Trophoblast cell (in vitro differentiated cells and primary cell): ENCODE measurements around the gene RTP5.
A peak's percentile ranks its signal among the peaks of the same experiment; 100 is the strongest.

Experiments
- DNase-seq, 2 donors: peaks; one replicate each; pipeline ENCODE4 v3.0.0-alpha.2; 2016
- H2AFZ ChIP-seq: 2 replicates; pipeline ENCODE4 v1.6.1; 2013; ENCODE audit warnings: low read length, moderate library complexity, mild to moderate bottlenecking; ENCODE audit not compliant: insufficient read depth, poor library complexity
- H2AK5ac ChIP-seq: 2 replicates; pipeline ENCODE4 v1.6.1; 2013; ENCODE audit warnings: mild to moderate bottlenecking, low read length
- H2BK120ac ChIP-seq: 2 replicates; pipeline ENCODE4 v1.6.1; 2013; ENCODE audit warnings: low read length, mild to moderate bottlenecking, moderate library complexity; ENCODE audit not compliant: insufficient read depth, poor library complexity
- H2BK12ac ChIP-seq: 2 replicates; pipeline ENCODE4 v1.6.1; 2013; ENCODE audit warnings: mild to moderate bottlenecking, low read length, moderate library complexity
- H2BK5ac ChIP-seq: 2 replicates; pipeline ENCODE4 v1.6.1; 2013; ENCODE audit warnings: low read length, low read depth, moderate library complexity, mild to moderate bottlenecking; ENCODE audit not compliant: poor library complexity
- H3K14ac ChIP-seq: 2 replicates; pipeline ENCODE4 v1.6.1; 2013; ENCODE audit warnings: mild to moderate bottlenecking, low read length
- H3K18ac ChIP-seq: 2 replicates; pipeline ENCODE4 v1.6.1; 2013; ENCODE audit warnings: mild to moderate bottlenecking, low read length
- H3K23ac ChIP-seq: 2 replicates; pipeline ENCODE4 v1.6.1; 2013; ENCODE audit warnings: low read length
- H3K27ac ChIP-seq: 2 replicates; pipeline ENCODE4 v1.5.1; 2013; ENCODE audit warnings: low read depth, mild to moderate bottlenecking, inconsistent platforms, low read length, moderate library complexity
- H3K27me3 ChIP-seq: 2 replicates; pipeline ENCODE4 v1.6.1; 2013; ENCODE audit warnings: inconsistent platforms, mild to moderate bottlenecking, low read length, moderate library complexity; ENCODE audit not compliant: insufficient read depth
- H3K36me3 ChIP-seq, 2 experiments: 1 replicate in 1 of 2; 2 replicates in 1 of 2; pipeline ENCODE4 v1.6.1; 2013; ENCODE audit warnings: low read length in 2 of 2, mild to moderate bottlenecking in 2 of 2, moderate library complexity in 1 of 2; ENCODE audit not compliant: insufficient read depth in 2 of 2, control insufficient read depth in 1 of 2
- H3K4ac ChIP-seq: 2 replicates; pipeline ENCODE4 v1.6.1; 2013; ENCODE audit warnings: low read depth, mild to moderate bottlenecking, low read length, moderate library complexity
- H3K4me1 ChIP-seq, 2 experiments: 1 replicate in 1 of 2; 2 replicates in 1 of 2; pipeline ENCODE4 v1.6.1; 2013; ENCODE audit warnings: low read length in 2 of 2, mild to moderate bottlenecking in 2 of 2, moderate library complexity in 1 of 2; ENCODE audit not compliant: insufficient read depth in 2 of 2, control insufficient read depth in 1 of 2
- H3K4me2 ChIP-seq: 2 replicates; pipeline ENCODE4 v1.6.1; 2013; ENCODE audit warnings: inconsistent platforms, mild to moderate bottlenecking, low read length, moderate library complexity
- H3K4me3 ChIP-seq: 2 replicates; pipeline ENCODE4 v1.5.1; 2013; ENCODE audit warnings: mild to moderate bottlenecking, low read depth, low read length, inconsistent platforms
- H3K79me1 ChIP-seq: one replicate; pipeline ENCODE4 v1.6.1; 2013; ENCODE audit warnings: low read length
- H3K79me2 ChIP-seq: 2 replicates; pipeline ENCODE4 v1.6.1; 2013; ENCODE audit warnings: low read length, mild to moderate bottlenecking; ENCODE audit not compliant: control insufficient read depth, insufficient read depth, poor library complexity
- H3K9ac ChIP-seq: 2 replicates; pipeline ENCODE4 v1.6.1; 2013; ENCODE audit warnings: mild to moderate bottlenecking, low read length
- H3K9me3 ChIP-seq: 2 replicates; pipeline ENCODE4 v1.6.1; 2013; ENCODE audit warnings: low read depth, mild to moderate bottlenecking, control low read depth, inconsistent platforms, low read length; ENCODE audit not compliant: insufficient read depth
- H4K12ac ChIP-seq: 2 replicates; pipeline ENCODE4 v1.6.1; 2013; ENCODE audit warnings: low read depth, mild to moderate bottlenecking, low read length, moderate library complexity
- H4K8ac ChIP-seq: 2 replicates; pipeline ENCODE4 v1.6.1; 2013; ENCODE audit warnings: low read depth, mild to moderate bottlenecking, low read length, moderate library complexity
- H4K91ac ChIP-seq: one replicate; pipeline ENCODE4 v1.6.1; 2013; ENCODE audit warnings: low read depth, mild to moderate bottlenecking, low read length, moderate library complexity
- WGBS: extraction: QIAGEN DNeasy Blood & Tissue Kit; methylation state at CpG from one replicate; pipeline ENCODE4 v1.1.7; 2013; ENCODE audit warnings: missing lambda C conversion rate; ENCODE audit not compliant: insufficient read length, insufficient coverage; ENCODE audit errors: extremely low coverage; 5-methylcytosine and 5-hydroxymethylcytosine counted together

The RTP5 gene

GRCh38 chr2:241893265-241893664 lies 23.7 kb downstream of the RTP5 start:
- Histone ChIP-seq H3K14ac (no peak overlapping the region), H2BK12ac (no peak overlapping the region), H2AFZ (no peak overlapping the region), H3K4ac (no peak overlapping the region), H4K91ac (no peak overlapping the region), H3K4me2 (no peak overlapping the region), H3K36me3 (no peaks in the 10 kb centered on the region), H4K12ac (no peak overlapping the region), H3K27me3 (no peaks in the 10 kb centered on the region), H2AK5ac (no peak overlapping the region), H3K79me2 (no peaks in the 10 kb centered on the region), H3K9me3 (peaks cover 3% of the 10 kb centered on the region), H3K9ac (no peak overlapping the region), H3K4me3 (no peak overlapping the region), H3K4me1 (no peaks in the 10 kb centered on the region), H3K79me1 (no peaks in the 10 kb centered on the region), H3K18ac (no peak overlapping the region), H2BK120ac (no peak overlapping the region), H2BK5ac (no peak overlapping the region), H4K8ac (no peak overlapping the region), H3K27ac (no peak overlapping the region), H3K23ac (no peak overlapping the region)
- DNase-seq = no peak
- WGBS = no CpG with 5 or more reads among the region's 16 CpGs

GRCh38 chr2:241894056-241894641 lies 24.6 kb downstream of the RTP5 start:
- H3K9ac ChIP-seq = no peak overlapping the region
- H2AFZ ChIP-seq = no peak overlapping the region
- no peak overlapping the region for H3K4ac ChIP-seq
- H3K36me3 ChIP-seq = no peaks in the 10 kb centered on the region
- no peak overlapping the region for H3K4me2 ChIP-seq
- H3K79me1 ChIP-seq = no peaks in the 10 kb centered on the region
- no peak overlapping the region for H4K91ac ChIP-seq
- no peak overlapping the region for H2BK12ac ChIP-seq
- no peak overlapping the region for H3K4me3 ChIP-seq
- no peak overlapping the region for H4K12ac ChIP-seq
- H3K14ac ChIP-seq = no peak overlapping the region
- H3K27me3 ChIP-seq = no peaks in the 10 kb centered on the region
- H2BK5ac ChIP-seq = no peak overlapping the region
- H2BK120ac ChIP-seq = no peak overlapping the region
- no peak overlapping the region for H2AK5ac ChIP-seq
- no peaks in the 10 kb centered on the region for H3K4me1 ChIP-seq
- no peak overlapping the region for H4K8ac ChIP-seq
- no CpG with 5 or more reads among the region's 23 CpGs for WGBS
- no peaks in the 10 kb centered on the region for H3K79me2 ChIP-seq
- H3K27ac ChIP-seq = no peak overlapping the region
- H3K18ac ChIP-seq = no peak overlapping the region
- H3K9me3 ChIP-seq = no peaks in the 10 kb centered on the region
- peak; percentile 88 to 89 for DNase-seq
- no peak overlapping the region for H3K23ac ChIP-seq

- Histone ChIP-seq H2BK120ac (no peak overlapping the region), H3K79me1 (no peaks in the 10 kb centered on the region), H3K14ac (no peak overlapping the region), H3K27me3 (no peaks in the 10 kb centered on the region), H3K79me2 (no peaks in the 10 kb centered on the region), H3K9me3 (no peaks in the 10 kb centered on the region), H2BK5ac (no peak overlapping the region), H3K4me2 (no peak overlapping the region), H2AK5ac (no peak overlapping the region), H2AFZ (no peak overlapping the region), H4K12ac (no peak overlapping the region), H3K4me1 (no peaks in the 10 kb centered on the region), H3K4me3 (no peak overlapping the region), H3K27ac (no peak overlapping the region), H3K4ac (no peak overlapping the region), H4K8ac (no peak overlapping the region), H3K18ac (no peak overlapping the region), H3K36me3 (no peaks in the 10 kb centered on the region), H2BK12ac (no peak overlapping the region), H3K9ac (no peak overlapping the region), H4K91ac (no peak overlapping the region), H3K23ac (no peak overlapping the region)
- WGBS = no CpG with 5 or more reads among the region's 28 CpGs
- no peak for DNase-seq
These were observed 25.3 kb downstream of the RTP5 start for GRCh38 chr2:241894681-241895426.

GRCh38 chr2:241895427-241895711 lies 25.8 kb downstream of the RTP5 start:
- Histone ChIP-seq H2BK120ac (no peak overlapping the region), H3K4me1 (no peaks in the 10 kb centered on the region), H3K79me1 (no peaks in the 10 kb centered on the region), H2BK12ac (no peak overlapping the region), H3K4me2 (no peak overlapping the region), H2AK5ac (no peak overlapping the region), H3K79me2 (no peaks in the 10 kb centered on the region), H3K23ac (no peak overlapping the region), H3K27ac (no peak overlapping the region), H3K36me3 (no peaks in the 10 kb centered on the region), H3K9ac (no peak overlapping the region), H4K8ac (no peak overlapping the region), H3K4ac (no peak overlapping the region), H4K91ac (no peak overlapping the region), H4K12ac (no peak overlapping the region), H3K27me3 (no peaks in the 10 kb centered on the region), H3K4me3 (no peak overlapping the region), H3K9me3 (no peaks in the 10 kb centered on the region), H3K14ac (no peak overlapping the region), H2AFZ (no peak overlapping the region), H2BK5ac (no peak overlapping the region), H3K18ac (no peak overlapping the region)
- no CpG with 5 or more reads among the region's 11 CpGs for WGBS
- DNase-seq = no peak
